HT1080 (cell line): ENCODE data around the gene PCDH9. TPM values are rescaled to one million over a fixed set of nuclear protein-coding genes. Genes with fewer than 3 reads are reported as not detected.
"Not testable (repeated sequence)": the region's sequence is repeated elsewhere in the genome, so short reads cannot be mapped to it uniquely, and the experiment has no call there.

ENCODE experiments used
- DNase-seq: peaks from one replicate; pipeline ENCODE4 v3.0.0-alpha.2; 2015; ENCODE audit warnings: low read depth
- small RNA-seq: library from RNA; depleted of rRNA; stranded (forward); fragments of <200 nt; gene quantifications from one replicate; pipeline ENCODE3, GENCODE V24; 2014
- total RNA-seq: library from RNA; depleted of rRNA; stranded (reverse); fragments of >200 nt; shearing (Covaris generic); gene quantifications from 2 replicates; pipeline ENCODE4 v1.2.3, GENCODE V29; 2014

Gene PCDH9
- total RNA-seq, 1 experiment from 2014 or later: 0.92 TPM

- no peak for DNase-seq
Observed at GRCh38 chr13:66301482-66301881, 928.7 kb downstream of the PCDH9 start.

GRCh38 chr13:66301006-66301405 is 929.1 kb downstream of the PCDH9 start:
- DNase-seq: no peak

- DNase-seq: no peak
Observed at GRCh38 chr13:66296875-66297274, 933.3 kb downstream of the PCDH9 start.

- DNase-seq: no peak
Observed at GRCh38 chr13:66296328-66296727, 933.8 kb downstream of the PCDH9 start.

GRCh38 chr13:66286806-66287205 is 943.3 kb downstream of the PCDH9 start:
- DNase-seq: not testable (repeated sequence)

GRCh38 chr13:66275416-66275815 is 954.7 kb downstream of the PCDH9 start:
- DNase-seq: no peak

GRCh38 chr13:66273011-66273410 is 957.1 kb downstream of the PCDH9 start:
- no peak for DNase-seq

- no peak for DNase-seq
Observed at GRCh38 chr13:66266761-66267160, 963.4 kb downstream of the PCDH9 start.

GRCh38 chr13:66266348-66266747 is 963.8 kb downstream of the PCDH9 start:
- DNase-seq: no peak

GRCh38 chr13:66265371-66265770 is 964.8 kb downstream of the PCDH9 start:
- no peak for DNase-seq

- no peak for DNase-seq
Observed at GRCh38 chr13:66264971-66265370, 965.2 kb downstream of the PCDH9 start.

GRCh38 chr13:66262330-66262729 is 967.8 kb downstream of the PCDH9 start:
- DNase-seq: no peak

- not testable (repeated sequence) for DNase-seq
Observed at GRCh38 chr13:66259426-66259825, 970.7 kb downstream of the PCDH9 start.

Small RNA genes within 50 kb of the gene (small RNA-seq; reads per million reads assigned to genes)
- gene RNU7-87P: not detected
